Right lobe of liver (tissue), 4 donors: ENCODE results near the gene ULK1.

Experiments used
- CTCF ChIP-seq, 4 donors: fragments of 200-600 bp in 3 of 4; fragments of 450-650 bp in 1 of 4; IDR thresholded peaks; one replicate each; pipeline versions ENCODE4 v1.5.1 to v1.8.0; 2016 to 2022; ENCODE audit warnings: antibody characterized with exemption in 4 of 4, mild to moderate bottlenecking in 2 of 4
- POLR2A ChIP-seq: fragments of 450-650 bp; IDR thresholded peaks from one replicate; pipeline ENCODE4 v1.6.1; 2017; ENCODE audit warnings: antibody characterized with exemption, mild to moderate bottlenecking
- donor health status: DM: no; HTN: no; CAD: no.
- donor health status: DM: no; HTN: no; CAD: no.
- donor health status: DM: no; HTN: yes; CAD: no.

- TF ChIP-seq POLR2A (no peak), CTCF (IDR thresholded peaks at IDR 0.05) (no peak)
These were observed 24.6 kb downstream of the ULK1 start for GRCh38 chr12:131919051-131919347.
